IMR-90 (cell line): ENCODE data around the gene ELL2.

Experiments used
- BHLHE40 ChIP-seq: fragments of 150-350 bp; IDR thresholded peaks from 2 replicates; pipeline ENCODE4 v1.6.1; 2016; ENCODE audit warnings: mild to moderate bottlenecking, low read depth, low read length
- CEBPB ChIP-seq: IDR thresholded peaks from 2 replicates; pipeline ENCODE4 v1.6.1; 2012; ENCODE audit warnings: low read depth, low read length, improper control_type of control experiment
- MAFK ChIP-seq: IDR thresholded peaks from 2 replicates; pipeline ENCODE4 v1.6.1; 2012; ENCODE audit warnings: low read depth, low read length, improper control_type of control experiment
- MXI1 ChIP-seq: IDR thresholded peaks from 2 replicates; pipeline ENCODE4 v1.6.1; 2012; ENCODE audit warnings: low read depth, mild to moderate bottlenecking, low read length, moderate library complexity, borderline replicate concordance
- NFE2L2 ChIP-seq: fragments of 150-350 bp; IDR thresholded peaks from 2 replicates; pipeline ENCODE4 v1.6.1; 2016; ENCODE audit warnings: low read depth, mild to moderate bottlenecking, low read length
- POLR2A ChIP-seq: IDR thresholded peaks from 2 replicates; pipeline ENCODE4 v1.6.1; 2012; ENCODE audit warnings: mild to moderate bottlenecking, low read depth, low read length
- RAD21 ChIP-seq: IDR thresholded peaks from 2 replicates; pipeline ENCODE4 v1.6.1; 2012; ENCODE audit warnings: low read length, improper control_type of control experiment
- TF ChIP-seq, protein P1 (sequence below): conservative IDR thresholded peaks from 2 replicates; pipeline ENCODE4 v1.5.1; 2012; ENCODE audit warnings: mild to moderate bottlenecking, low read depth, low read length, improper control_type of control experiment
- TF ChIP-seq, protein P2 (sequence below): fragments of 150-350 bp; IDR thresholded peaks from 2 replicates; pipeline ENCODE4 v1.6.1; 2016; ENCODE audit warnings: low read depth, mild to moderate bottlenecking, low read length, moderate library complexity, borderline replicate concordance

DNA sequence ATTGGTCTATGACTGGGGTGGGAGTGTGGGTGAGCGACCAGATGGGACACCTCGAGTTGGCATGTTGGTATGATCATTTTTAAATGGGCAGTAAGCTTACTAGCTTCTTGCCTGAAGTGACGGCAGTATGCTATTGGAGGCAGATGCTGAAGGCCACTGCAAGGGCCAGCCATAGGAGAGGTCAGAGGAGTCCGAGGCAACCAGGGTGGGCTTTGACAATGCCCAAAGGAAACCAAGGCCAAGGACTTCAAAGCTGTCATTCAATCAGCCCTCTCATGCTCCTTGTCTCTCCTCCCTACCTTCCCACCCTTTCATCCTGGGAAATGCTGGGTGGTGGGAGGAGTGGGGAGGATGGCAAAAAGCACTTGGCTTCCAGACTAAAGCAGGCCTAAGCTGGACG lies 82.0 kb downstream of the ELL2 start:
- TF ChIP-seq MAFK (no peak), MXI1 (no peak), BHLHE40 (no peak), POLR2A (0 out of 2 replicates have a peak, but pooled peaks have one; percentile 41), RAD21 (no peak), NFE2L2 (no peak), CEBPB (no peak)
- TF ChIP-seq, protein P1, sequence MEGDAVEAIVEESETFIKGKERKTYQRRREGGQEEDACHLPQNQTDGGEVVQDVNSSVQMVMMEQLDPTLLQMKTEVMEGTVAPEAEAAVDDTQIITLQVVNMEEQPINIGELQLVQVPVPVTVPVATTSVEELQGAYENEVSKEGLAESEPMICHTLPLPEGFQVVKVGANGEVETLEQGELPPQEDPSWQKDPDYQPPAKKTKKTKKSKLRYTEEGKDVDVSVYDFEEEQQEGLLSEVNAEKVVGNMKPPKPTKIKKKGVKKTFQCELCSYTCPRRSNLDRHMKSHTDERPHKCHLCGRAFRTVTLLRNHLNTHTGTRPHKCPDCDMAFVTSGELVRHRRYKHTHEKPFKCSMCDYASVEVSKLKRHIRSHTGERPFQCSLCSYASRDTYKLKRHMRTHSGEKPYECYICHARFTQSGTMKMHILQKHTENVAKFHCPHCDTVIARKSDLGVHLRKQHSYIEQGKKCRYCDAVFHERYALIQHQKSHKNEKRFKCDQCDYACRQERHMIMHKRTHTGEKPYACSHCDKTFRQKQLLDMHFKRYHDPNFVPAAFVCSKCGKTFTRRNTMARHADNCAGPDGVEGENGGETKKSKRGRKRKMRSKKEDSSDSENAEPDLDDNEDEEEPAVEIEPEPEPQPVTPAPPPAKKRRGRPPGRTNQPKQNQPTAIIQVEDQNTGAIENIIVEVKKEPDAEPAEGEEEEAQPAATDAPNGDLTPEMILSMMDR = no peak
- TF ChIP-seq, protein P2, sequence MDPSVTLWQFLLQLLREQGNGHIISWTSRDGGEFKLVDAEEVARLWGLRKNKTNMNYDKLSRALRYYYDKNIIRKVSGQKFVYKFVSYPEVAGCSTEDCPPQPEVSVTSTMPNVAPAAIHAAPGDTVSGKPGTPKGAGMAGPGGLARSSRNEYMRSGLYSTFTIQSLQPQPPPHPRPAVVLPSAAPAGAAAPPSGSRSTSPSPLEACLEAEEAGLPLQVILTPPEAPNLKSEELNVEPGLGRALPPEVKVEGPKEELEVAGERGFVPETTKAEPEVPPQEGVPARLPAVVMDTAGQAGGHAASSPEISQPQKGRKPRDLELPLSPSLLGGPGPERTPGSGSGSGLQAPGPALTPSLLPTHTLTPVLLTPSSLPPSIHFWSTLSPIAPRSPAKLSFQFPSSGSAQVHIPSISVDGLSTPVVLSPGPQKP = no peak
